GM19452 (cell line): Measurements from ENCODE around the gene WDR64.
"Not testable (repeated sequence)": the region's sequence is repeated elsewhere in the genome, so short reads cannot be mapped to it uniquely, and the experiment has no call there.

Source experiments
- ATAC-seq: cut with Tn5 transposase; IDR thresholded peaks from one replicate; pipeline ENCODE4 v1.9.1; 2021; ENCODE audit not compliant: unreplicated experiment

Gene WDR64

GRCh38 chr1:241735493-241735926 is 83.4 kb downstream of the WDR64 start:
- not testable (repeated sequence) for ATAC-seq

GRCh38 chr1:241736387-241736786 is 84.3 kb downstream of the WDR64 start:
- ATAC-seq = no peak

GRCh38 chr1:241738284-241739078 is 86.4 kb downstream of the WDR64 start:
- no peak for ATAC-seq

DNA sequence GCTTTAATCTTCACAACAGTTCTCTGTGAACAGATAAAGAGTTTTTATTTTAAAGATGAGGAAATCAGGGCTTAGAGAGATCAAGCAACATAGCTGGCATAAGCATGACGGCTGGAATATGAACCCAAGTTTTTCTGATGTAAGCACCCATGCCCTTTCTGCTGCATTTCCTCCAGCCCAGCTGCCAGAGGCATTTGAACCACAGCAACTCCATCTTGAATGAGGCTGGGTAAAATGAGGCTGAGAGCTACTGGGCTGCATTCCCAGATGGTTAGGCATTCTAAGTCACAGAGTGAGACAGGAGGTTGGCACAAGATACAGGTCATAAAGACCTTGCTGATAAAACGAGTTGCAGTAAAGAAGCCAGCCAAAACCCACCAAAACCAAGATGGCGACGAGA is 90.0 kb downstream of the WDR64 start:
- ATAC-seq = no peak

DNA sequence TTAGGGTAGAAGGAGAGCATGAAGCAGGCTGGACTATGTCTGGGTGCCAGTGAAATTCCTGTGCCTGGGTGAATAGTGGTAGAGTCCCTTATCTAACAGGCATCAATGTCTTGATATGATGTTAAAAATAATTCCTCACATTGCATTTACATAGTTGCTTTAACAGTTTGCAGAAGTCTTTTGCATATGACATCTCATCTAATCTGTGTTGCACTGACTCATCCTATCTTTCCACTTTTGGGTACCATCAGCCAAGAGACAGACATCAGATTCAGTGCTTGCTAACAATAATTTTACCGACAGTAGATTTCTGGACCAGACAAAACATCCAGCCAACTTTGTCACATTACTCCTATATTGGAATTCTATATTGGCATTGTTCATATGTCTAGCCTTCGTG is 92.5 kb downstream of the WDR64 start:
- no peak for ATAC-seq

GRCh38 chr1:241747992-241748391 is 95.9 kb downstream of the WDR64 start:
- ATAC-seq = no peak

GRCh38 chr1:241749041-241749944 is 97.2 kb downstream of the WDR64 start:
- ATAC-seq = no peak

DNA sequence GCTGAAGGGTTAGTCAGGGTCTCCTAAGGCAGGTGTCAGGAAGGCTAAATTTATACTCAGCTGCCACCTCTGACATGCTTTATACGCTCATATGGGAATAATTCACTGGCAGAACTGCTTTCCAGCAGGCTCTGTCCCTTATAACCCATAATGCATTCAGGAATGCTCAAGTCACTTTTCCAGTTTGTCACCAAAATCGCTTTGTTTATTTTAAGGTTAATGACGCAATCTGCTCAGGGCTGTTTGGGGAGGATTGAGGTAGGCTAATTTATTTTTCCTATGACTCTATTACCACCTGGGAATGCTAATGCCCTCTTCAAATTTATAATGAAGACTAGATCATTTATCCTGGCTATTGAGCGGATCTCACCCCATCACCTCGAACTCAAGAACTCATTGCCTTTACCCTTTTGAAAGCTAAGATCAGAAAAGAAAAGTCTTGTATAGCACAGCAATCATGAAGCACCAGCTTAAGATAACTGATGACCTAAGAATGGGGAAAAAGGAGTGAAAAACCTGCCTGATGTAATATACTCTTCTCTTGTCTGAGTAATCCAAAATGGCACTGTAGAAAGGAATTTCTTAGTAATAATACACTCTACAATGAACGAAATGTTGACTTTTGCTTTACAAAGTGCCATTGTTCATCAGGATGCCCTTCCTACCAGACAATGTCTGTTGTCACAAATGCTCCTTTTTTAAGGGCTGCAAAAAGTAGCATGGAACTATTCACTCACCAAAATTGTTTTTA is 98.0 kb downstream of the WDR64 start:
- ATAC-seq = no peak

- no peak for ATAC-seq
These were observed 99.4 kb downstream of the WDR64 start for GRCh38 chr1:241751524-241751923.

DNA sequence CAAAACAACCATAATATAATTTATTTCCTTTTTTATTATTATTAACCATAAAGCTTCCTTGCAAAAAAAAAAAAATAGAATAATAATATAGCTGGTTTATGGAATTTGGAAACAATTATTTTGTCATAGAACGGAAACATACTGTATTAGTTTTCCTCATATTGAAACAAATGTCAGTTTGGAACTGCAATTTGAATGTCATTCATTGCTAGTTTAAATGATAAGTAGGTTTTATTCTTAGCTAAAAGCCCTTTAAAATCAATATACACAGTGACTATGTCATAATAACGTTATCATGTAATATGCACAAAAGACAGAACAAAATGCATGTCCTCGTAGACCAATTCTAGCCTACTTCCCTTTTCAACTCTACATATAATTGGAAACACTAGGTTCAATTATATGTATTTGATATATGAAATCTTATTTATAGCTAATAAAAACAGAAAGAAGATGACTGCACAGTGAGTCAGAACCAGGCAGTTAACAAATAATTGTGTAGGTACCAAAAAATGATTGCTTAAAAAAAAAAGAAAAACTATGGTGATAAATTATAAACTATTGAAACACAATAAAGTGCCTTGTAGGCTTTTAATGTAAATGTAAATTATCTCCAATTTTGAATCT is 110.7 kb downstream of the WDR64 start:
- no peak for ATAC-seq

- ATAC-seq = no peak
These were observed 113.3 kb downstream of the WDR64 start for GRCh38 chr1:241765390-241765789.

DNA sequence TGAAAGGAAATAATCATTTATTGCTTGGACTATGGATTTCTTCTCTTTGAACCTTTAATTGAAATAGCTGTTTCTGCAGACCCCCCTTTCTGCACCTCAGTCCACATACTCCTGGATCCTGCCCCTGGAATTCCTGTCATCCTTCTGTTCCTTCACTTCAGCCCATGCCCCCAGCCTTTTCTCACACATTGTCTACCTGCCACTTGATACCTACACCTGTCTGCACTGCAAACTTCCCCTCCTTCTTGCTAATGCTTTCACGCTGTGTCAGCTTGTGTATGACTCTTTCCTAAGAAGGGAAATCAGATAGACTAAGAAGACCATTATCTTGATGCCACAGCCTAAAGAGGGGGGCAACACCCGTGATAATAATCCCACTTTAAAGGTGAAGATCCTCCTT is 115.7 kb downstream of the WDR64 start:
- no peak for ATAC-seq

DNA sequence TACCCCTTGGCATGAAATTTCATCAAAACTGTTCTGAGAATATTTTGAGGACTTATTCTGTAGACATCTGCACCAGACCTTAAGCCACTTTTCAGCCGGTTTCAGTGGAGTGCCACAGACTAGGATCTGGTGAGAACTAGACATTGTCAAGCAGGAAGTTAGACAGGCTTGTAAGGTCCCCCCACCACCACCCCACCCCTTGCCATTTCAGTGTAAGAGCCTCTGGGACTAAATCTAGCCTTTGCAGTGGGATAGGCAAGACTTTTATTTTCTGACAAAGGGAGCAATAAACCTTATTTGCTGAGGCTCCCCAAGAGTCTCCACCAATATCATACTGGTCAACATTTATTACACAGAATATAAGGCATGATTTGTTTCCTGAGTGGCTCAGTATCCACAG is 118.0 kb downstream of the WDR64 start:
- ATAC-seq = no peak

DNA sequence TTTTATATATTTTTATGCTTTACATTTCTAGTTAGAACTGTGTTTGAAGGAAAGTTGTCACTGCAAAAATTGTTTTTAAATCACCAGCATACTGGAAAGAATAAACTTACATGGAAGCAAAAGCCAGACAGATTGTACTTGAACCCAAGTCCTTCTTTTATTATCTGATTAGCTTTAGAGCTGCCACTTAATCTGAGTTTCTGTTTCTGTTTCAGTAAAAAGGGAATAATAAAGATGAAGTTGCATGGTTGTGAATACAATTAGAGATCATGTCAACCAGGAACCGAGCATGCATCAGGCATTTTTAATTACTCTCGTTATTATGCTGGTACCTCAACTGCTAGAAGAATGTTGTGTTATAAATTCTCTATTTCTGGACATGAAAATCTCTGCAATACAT is 119.0 kb downstream of the WDR64 start:
- no peak for ATAC-seq

GRCh38 chr1:241772932-241773500 is 120.9 kb downstream of the WDR64 start:
- no peak for ATAC-seq

- ATAC-seq = no peak
These were observed 121.9 kb downstream of the WDR64 start for GRCh38 chr1:241773991-241774390.

DNA sequence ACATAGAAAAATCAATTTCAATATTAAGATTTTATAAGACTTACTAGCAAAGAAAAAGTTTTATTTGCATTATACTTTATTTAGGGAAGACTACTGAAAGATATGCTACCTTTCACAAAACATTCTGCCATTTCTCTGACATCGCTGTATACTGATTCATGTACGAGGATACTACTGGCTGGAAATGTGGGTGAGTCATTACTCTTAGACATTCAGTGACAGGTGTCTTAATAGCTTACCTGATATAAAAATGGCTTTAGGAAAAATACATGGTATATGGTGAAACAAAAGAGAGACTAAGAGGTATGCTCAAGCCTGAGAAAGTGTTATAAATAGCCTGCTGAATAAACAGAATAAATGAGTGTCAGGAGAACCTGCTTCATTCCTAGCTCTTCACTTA is 122.9 kb downstream of the WDR64 start:
- ATAC-seq = no peak

- ATAC-seq = no peak
These were observed 124.8 kb downstream of the WDR64 start for GRCh38 chr1:241776911-241777310.

- no peak for ATAC-seq
These were observed 126.0 kb downstream of the WDR64 start for GRCh38 chr1:241778117-241778516.

DNA sequence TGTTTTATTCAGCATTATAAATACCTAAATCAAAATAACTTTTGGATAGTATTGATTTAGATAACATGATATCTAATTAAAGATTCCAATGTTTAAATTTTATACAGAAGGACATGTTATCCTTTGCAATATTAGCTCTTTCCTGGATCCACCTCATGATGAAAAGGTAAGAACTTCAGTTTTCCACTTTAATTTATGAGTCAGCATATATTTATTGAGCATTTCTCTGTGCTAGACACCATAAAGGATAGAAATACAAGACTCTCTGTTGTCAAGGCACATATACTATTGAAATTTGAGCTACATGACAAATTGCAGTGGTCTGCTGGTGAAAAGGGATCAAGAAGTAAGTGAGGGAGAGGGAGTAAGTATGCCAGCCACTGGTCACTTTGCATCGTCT is 127.8 kb downstream of the WDR64 start:
- no peak for ATAC-seq

DNA sequence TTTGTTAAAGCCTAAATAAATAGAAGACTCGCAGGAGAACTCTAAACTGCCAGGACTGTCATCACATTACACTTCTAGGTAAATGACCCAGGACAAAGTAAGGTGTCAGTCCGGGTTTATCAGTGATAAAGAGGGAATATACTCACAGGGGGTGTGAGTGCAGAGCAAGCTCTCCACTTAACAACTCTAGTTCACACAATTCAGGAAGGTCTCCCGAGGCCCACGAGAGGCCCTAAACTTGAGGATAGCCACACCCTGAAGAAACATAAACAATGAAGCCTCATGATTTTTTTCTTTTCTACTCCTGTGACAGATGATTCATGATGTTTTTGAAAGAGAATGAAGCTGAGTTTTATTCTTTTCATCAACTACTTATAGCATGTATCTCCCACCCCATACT is 130.3 kb downstream of the WDR64 start:
- no peak for ATAC-seq
